HepG2 (cell line): ENCODE results near the gene PARN. TPM values are rescaled to one million over a fixed set of nuclear protein-coding genes. Genes with fewer than 3 reads are reported as not detected.

ENCODE experiments used
- ARNT ChIP-seq: fragments of 450-650 bp; IDR thresholded peaks from 2 replicates; pipeline ENCODE4 v1.6.1; 2017
- CC2D1A ChIP-seq: sonication (generic); formaldehyde crosslinking; IDR thresholded peaks from 2 replicates; pipeline ENCODE4 v1.8.1; 2023; ENCODE audit warnings: mild to moderate bottlenecking, missing genetic modification reagents
- HOXA5 ChIP-seq: sonication (generic); formaldehyde crosslinking; IDR thresholded peaks from 2 replicates; pipeline ENCODE4 v1.4.0; 2020; ENCODE audit warnings: missing genetic modification reagents
- ISL2 ChIP-seq: sonication (generic); formaldehyde crosslinking; IDR thresholded peaks from 2 replicates; pipeline ENCODE4 v1.5.0; 2020; ENCODE audit warnings: missing genetic modification reagents
- JUND ChIP-seq: sonication (generic); formaldehyde crosslinking; IDR thresholded peaks from 2 replicates; pipeline ENCODE4 v1.8.0; 2022; ENCODE audit warnings: mild to moderate bottlenecking, missing genetic modification reagents
- MED8 ChIP-seq: sonication (generic); formaldehyde crosslinking; IDR thresholded peaks from 2 replicates; pipeline ENCODE4 v1.8.1; 2023; ENCODE audit warnings: mild to moderate bottlenecking, missing genetic modification reagents; ENCODE audit not compliant: insufficient replicate concordance
- NCOA2 ChIP-seq: sonication (generic); formaldehyde crosslinking; IDR thresholded peaks from 2 replicates; pipeline ENCODE4 v1.8.0; 2022; ENCODE audit warnings: inconsistent platforms
- RFX5 ChIP-seq: IDR thresholded peaks from 2 replicates; pipeline ENCODE4 v1.6.1; 2011; ENCODE audit warnings: low read depth, low read length, improper control_type of control experiment
- RXRA ChIP-seq: sonication (generic); formaldehyde crosslinking; IDR thresholded peaks from 2 replicates; pipeline ENCODE4 v1.5.1; 2020; ENCODE audit warnings: missing genetic modification reagents
- SMAD1 ChIP-seq: sonication (generic); formaldehyde crosslinking; IDR thresholded peaks from 2 replicates; pipeline ENCODE4 v1.4.0; 2020; ENCODE audit warnings: missing genetic modification reagents, low read depth, mild to moderate bottlenecking, borderline replicate concordance
- SMYD3 ChIP-seq: sonication (generic); formaldehyde crosslinking; IDR thresholded peaks from 2 replicates; pipeline ENCODE4 v1.8.1; 2023; ENCODE audit warnings: mild to moderate bottlenecking, missing genetic modification reagents
- SRSF1 ChIP-seq: fragments of 200-400 bp; formaldehyde crosslinking; optimal IDR thresholded peaks from 2 replicates; pipeline ENCODE3; 2017; ENCODE audit warnings: mild to moderate bottlenecking, low read depth, low read length, moderate library complexity
- STAT5B ChIP-seq: sonication (generic); formaldehyde crosslinking; IDR thresholded peaks from 2 replicates; pipeline ENCODE4 v1.4.0; 2020; ENCODE audit warnings: missing genetic modification reagents
- THYN1 ChIP-seq: sonication (generic); formaldehyde crosslinking; IDR thresholded peaks from 2 replicates; pipeline ENCODE4 v1.8.1; 2023; ENCODE audit warnings: low read depth, mild to moderate bottlenecking, moderate library complexity, missing genetic modification reagents, borderline replicate concordance
- U2AF2 ChIP-seq: fragments of 200-400 bp; formaldehyde crosslinking; IDR thresholded peaks from 2 replicates; pipeline ENCODE4 v1.6.1; 2017; ENCODE audit warnings: low read depth, mild to moderate bottlenecking, low read length
- YEATS2 ChIP-seq: sonication (generic); formaldehyde crosslinking; IDR thresholded peaks from 2 replicates; pipeline ENCODE4 v1.4.0; 2020; ENCODE audit warnings: missing genetic modification reagents, borderline replicate concordance
- ZEB1 ChIP-seq: IDR thresholded peaks from 2 replicates; pipeline ENCODE4 v1.6.1; 2012; ENCODE audit warnings: mild to moderate bottlenecking, low read depth, inconsistent platforms; ENCODE audit not compliant: insufficient replicate concordance
- ZFP36L1 ChIP-seq: sonication (generic); formaldehyde crosslinking; IDR thresholded peaks from 2 replicates; pipeline ENCODE4 v1.8.0; 2022; ENCODE audit warnings: mild to moderate bottlenecking, missing genetic modification reagents, moderate library complexity
- ZNF296 ChIP-seq: sonication (generic); formaldehyde crosslinking; conservative IDR thresholded peaks from 2 replicates; pipeline ENCODE4 v1.5.0; 2020; ENCODE audit warnings: mild to moderate bottlenecking, missing genetic modification reagents
- ZNF30 ChIP-seq: sonication (generic); formaldehyde crosslinking; IDR thresholded peaks from 2 replicates; pipeline ENCODE4 v1.5.0; 2020; ENCODE audit warnings: mild to moderate bottlenecking, missing genetic modification reagents
- ZNF350 ChIP-seq: sonication (generic); formaldehyde crosslinking; IDR thresholded peaks from 2 replicates; pipeline ENCODE4 v1.4.0; 2020; ENCODE audit warnings: mild to moderate bottlenecking, low read depth, missing genetic modification reagents, borderline replicate concordance
- ZNF570 ChIP-seq: sonication (generic); formaldehyde crosslinking; IDR thresholded peaks from 2 replicates; pipeline ENCODE4 v1.4.0; 2020; ENCODE audit warnings: mild to moderate bottlenecking, missing genetic modification reagents, borderline replicate concordance
- ZNF572 ChIP-seq: sonication (generic); formaldehyde crosslinking; IDR thresholded peaks from 2 replicates; pipeline ENCODE4 v1.5.1; 2020; ENCODE audit warnings: mild to moderate bottlenecking, missing genetic modification reagents
- ZNF616 ChIP-seq: sonication (generic); formaldehyde crosslinking; IDR thresholded peaks from 2 replicates; pipeline ENCODE4 v1.5.0; 2020; ENCODE audit warnings: low read depth, mild to moderate bottlenecking, missing genetic modification reagents
- ZNF781 ChIP-seq: sonication (generic); formaldehyde crosslinking; IDR thresholded peaks from 2 replicates; pipeline ENCODE4 v1.5.1; 2020; ENCODE audit warnings: borderline replicate concordance, mild to moderate bottlenecking, missing genetic modification reagents; ENCODE audit errors: not compliant biosample characterization
- polyA plus RNA-seq, 8 experiments: library from polyadenylated mRNA; depleted of rRNA in 3 of 8; stranded (reverse) in 7 of 8; unstranded in 1 of 8; fragments of >200 nt; fragmentation: Illumina TruSeq in 4 of 8; extraction: Trizol in 4 of 8; gene quantifications; 2 replicates each; pipeline versions ENCODE4 v1.2.1 to v1.2.3, GENCODE V29; 2011 to 2016; ENCODE audit warnings: low read depth in 4 of 8, missing spikeins in 1 of 8, mixed read lengths in 1 of 8; ENCODE audit not compliant: insufficient read depth in 1 of 8
- total RNA-seq, 5 experiments: library from RNA; depleted of rRNA; stranded (reverse); fragments of >200 nt; fragmentation: Illumina TruSeq; extraction: Trizol; gene quantifications; 2 replicates each; pipeline ENCODE4 v1.2.3, GENCODE V29; 2016; ENCODE audit warnings: low read depth in 1 of 5
- TF ChIP-seq, protein P1 (sequence below): sonication (generic); formaldehyde crosslinking; IDR thresholded peaks from 2 replicates; pipeline ENCODE4 v1.4.0; 2020; ENCODE audit warnings: mild to moderate bottlenecking, missing genetic modification reagents
- TF ChIP-seq, protein P2 (sequence below): sonication (generic); formaldehyde crosslinking; IDR thresholded peaks from 2 replicates; pipeline ENCODE4 v1.8.1; 2023; ENCODE audit warnings: mild to moderate bottlenecking, moderate library complexity, missing genetic modification reagents
- TF ChIP-seq, protein P3 (sequence below): IDR thresholded peaks from 2 replicates; pipeline ENCODE4 v1.6.1; 2016

The PARN gene
- total and polyA plus RNA-seq, 2 of the 13 experiments (the other 11 are each of a cell fraction or from before 2014, with no cell fraction given): 13.3 to 47.6 TPM

DNA sequence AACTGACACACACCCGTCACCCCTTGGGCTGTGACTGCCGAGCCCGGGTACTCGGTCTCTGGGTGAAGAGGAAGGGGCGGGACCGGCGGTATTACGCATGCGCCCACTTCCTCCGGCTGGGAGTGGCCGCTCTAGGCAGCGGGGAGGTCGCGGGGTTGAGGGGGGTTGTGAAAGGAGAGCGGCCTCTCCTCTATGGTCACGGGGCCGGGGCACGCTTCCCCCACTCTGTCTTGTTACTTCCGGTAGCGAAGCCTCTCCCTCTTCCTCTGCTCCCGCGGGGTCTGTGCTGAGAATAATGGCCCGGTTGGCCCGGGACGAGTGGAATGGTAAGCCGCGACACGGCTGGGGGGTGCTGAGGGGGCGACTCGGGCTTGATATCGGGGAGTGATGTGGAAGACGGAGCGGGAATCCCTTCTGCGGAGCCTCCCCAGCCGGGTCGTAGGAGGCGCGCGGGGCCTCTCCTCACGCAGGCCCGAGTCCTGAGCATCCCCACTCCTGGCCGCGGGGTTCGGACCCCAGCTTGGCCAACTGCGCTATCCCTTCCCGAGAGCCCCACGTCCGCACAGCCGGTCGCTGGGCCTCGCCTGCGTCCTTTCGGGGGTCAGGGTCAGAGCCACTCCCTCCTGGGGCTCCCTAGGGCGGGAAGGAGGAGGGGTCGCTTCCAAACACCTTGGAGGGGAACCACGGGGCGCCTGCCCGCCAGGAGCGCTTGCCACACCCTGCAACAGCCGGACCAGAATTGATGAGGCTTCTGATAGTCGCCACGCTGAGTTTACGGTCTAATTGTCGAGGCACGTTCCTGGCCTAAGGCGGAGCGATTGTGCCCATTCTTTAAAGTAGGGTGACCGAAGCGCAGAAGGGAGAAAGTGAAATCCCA is 2.9 kb upstream of the PARN start, which contains the start of gene BFAR (continued):
- TF ChIP-seq ZNF781 (CRISPR knock-in tag) (peak; percentile 68), ZNF572 (CRISPR knock-in tag) (0 out of 2 replicates have a peak, but pooled peaks have one; percentile 58), ZEB1 (peak; percentile 89), THYN1 (CRISPR knock-in tag) (no peak), U2AF2 (0 out of 2 replicates have a peak, but pooled peaks have one; percentile 73), ISL2 (peak; percentile 76), RXRA (peak; percentile 74), MED8 (CRISPR knock-in tag) (peak; percentile 33), SMAD1 (CRISPR knock-in tag) (peak; percentile 95; the same call in 1 of the 2 replicates), ZFP36L1 (CRISPR knock-in tag) (peak; percentile 86; the same call in 1 of the 2 replicates), ZNF30 (CRISPR knock-in tag) (peak; percentile 86; the same call in 1 of the 2 replicates), HOXA5 (CRISPR knock-in tag) (peak; percentile 96), ZNF570 (CRISPR knock-in tag) (no peak), SMYD3 (CRISPR knock-in tag) (peak; percentile 85; the same call in 1 of the 2 replicates), SRSF1 (peak; percentile 74), CC2D1A (CRISPR knock-in tag) (no peak), ARNT (no peak), YEATS2 (CRISPR knock-in tag) (peak; percentile 98), NCOA2 (CRISPR knock-in tag) (peak; percentile 56), ZNF296 (CRISPR knock-in tag) (no peak), JUND (CRISPR knock-in tag) (no peak), ZNF350 (CRISPR knock-in tag) (peak; percentile 93), ZNF616 (CRISPR knock-in tag) (no peak), RFX5 (peak; percentile 63; the same call in 1 of the 2 replicates), STAT5B (CRISPR knock-in tag) (peak; percentile 74; the same call in 1 of the 2 replicates)
- TF ChIP-seq, protein P1, sequence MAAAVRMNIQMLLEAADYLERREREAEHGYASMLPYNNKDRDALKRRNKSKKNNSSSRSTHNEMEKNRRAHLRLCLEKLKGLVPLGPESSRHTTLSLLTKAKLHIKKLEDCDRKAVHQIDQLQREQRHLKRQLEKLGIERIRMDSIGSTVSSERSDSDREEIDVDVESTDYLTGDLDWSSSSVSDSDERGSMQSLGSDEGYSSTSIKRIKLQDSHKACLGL (CRISPR knock-in tag): peak; percentile 79
- TF ChIP-seq, protein P2, sequence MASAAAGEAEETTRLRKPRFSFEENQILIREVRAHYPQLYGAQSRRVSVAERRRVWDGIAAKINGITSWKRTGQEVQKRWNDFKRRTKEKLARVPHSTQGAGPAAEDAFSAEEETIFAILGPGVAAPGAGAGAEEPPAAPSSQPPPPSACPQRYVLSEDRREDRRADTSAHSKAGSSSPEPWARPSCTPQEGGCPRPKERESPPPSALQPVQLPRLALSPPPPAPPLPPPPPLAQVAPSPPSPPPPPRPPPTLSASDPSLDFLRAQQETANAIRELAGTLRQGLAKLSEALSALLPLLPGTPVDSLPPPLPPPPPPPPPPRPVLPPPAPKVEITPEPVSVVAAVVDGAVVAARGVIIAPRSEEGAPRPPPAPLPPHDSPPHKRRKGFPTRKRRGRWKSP (CRISPR knock-in tag): peak; percentile 85
- TF ChIP-seq, protein P3, sequence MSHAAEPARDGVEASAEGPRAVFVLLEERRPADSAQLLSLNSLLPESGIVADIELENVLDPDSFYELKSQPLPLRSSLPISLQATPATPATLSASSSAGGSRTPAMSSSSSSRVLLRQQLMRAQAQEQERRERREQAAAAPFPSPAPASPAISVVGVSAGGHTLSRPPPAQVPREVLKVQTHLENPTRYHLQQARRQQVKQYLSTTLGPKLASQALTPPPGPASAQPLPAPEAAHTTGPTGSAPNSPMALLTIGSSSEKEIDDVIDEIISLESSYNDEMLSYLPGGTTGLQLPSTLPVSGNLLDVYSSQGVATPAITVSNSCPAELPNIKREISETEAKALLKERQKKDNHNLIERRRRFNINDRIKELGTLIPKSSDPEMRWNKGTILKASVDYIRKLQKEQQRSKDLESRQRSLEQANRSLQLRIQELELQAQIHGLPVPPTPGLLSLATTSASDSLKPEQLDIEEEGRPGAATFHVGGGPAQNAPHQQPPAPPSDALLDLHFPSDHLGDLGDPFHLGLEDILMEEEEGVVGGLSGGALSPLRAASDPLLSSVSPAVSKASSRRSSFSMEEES (CRISPR knock-in tag): peak; percentile 88; the same call in 1 of the 2 replicates
